NCI-H128 (cell line): ENCODE measurements around the gene HCN4.
"Not testable (repeated sequence)": the region's sequence is repeated elsewhere in the genome, so short reads cannot be mapped to it uniquely, and the experiment has no call there.

Source experiments
- DNase-seq: peaks from one replicate; lab custom pipeline; 2025; ENCODE audit not compliant: unreplicated experiment; lab: John Stamatoyannopoulos, UW

HCN4 gene

DNA sequence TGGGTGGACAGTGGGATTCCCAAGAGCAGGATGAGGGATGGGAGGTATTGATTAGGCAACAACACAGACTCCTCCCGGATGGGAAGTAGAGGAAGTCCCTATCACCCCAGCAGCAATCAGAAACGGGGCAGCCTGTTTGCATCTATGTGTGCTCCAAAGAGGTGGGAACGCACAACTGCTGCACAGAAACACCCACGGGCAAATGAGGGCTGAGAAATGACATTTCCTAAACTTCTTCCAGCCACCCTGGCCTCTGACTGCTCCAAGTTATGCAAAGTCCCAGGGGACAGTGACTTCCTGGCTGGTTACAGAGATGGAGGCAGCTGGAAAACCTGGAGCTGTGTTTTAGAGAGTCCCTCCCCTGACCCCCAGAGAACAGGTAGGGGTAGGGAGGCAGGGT is 42.6 kb downstream of the HCN4 start:
- DNase-seq, result no peak

DNA sequence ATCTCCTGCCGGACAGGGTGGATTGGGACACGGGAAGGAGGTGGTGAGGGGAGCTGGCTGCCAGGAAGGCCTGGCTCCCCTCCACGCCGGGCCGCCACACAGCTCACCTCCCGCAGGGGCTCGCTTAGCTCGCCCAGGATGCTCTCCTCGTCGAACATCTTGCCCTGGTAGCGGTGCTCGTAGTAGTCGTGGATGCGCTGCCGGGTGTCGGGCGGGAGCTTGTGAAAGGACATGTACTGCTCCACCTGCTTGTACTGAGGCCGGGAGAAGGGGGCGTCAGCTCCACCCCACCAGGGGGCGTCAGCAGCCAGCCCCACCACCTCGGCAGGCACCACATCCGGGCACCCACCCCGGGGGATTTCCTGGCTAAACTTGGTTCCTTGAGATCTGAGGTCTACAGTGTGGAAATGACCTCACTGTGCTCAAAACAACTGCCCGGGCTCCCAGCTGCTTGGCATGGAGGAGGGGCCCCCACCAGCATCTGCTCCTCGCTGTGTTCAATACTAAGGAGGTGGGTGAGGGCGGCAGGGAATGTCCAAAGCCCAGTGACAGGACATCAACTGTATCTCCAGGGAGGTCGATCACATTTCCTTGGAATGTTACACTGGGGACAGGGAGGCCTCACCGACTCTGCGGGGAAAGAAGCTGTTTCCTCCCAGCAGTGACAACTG is 43.4 kb downstream of the HCN4 start:
- DNase-seq, result no peak

DNA sequence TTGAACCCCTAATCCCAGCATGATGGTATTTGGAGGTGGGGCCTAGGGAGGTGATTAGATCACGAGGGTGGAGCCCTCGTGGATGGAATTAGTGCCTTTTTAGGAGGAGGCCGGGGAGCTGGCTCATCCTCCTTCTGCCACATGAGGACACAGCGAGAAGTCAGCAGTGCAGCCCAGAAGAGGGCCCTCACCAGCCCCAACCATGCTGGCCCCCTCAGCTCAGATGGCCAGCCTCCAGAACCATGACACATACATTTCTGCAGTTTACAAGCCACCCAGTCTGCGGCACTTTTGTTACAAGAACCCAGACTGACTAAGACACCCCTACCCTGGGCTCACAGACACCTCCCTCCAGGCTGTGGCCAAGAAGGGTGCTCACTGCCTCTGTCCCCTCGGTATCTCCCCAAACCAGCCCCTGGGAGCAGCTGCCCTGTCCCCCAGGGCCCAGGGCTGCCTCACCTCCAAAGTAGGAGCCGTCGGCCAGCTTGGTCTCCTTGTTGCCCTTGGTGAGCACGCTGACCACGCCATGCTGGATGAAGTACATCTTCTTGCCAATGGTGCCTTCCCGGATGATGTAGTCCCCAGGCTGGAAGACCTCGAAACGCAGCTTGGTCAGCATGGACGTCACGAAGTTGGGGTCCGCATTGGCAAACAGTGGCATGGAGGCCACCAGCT is 44.1 kb downstream of the HCN4 start:
- no peak for DNase-seq

DNA sequence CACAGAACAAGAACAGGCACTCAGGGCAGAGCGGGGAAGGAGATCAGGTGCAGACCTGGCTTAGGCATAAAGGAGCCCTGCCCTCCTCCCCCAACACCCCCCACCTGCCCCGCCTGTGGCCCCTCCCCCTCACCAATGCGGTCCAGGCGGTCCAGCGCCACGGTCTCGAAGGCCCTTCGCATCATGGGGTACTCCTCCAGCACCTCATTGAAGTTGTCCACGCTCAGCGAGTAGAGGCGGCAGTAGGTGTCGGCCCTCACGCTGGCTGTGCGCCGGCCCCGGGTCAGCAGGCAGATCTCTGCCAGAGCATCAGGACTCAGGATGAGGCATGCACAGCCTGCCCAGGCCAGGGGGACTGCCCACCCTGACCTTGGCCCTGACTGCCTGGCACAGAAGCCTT is 44.8 kb downstream of the HCN4 start:
- DNase-seq, result no peak

DNA sequence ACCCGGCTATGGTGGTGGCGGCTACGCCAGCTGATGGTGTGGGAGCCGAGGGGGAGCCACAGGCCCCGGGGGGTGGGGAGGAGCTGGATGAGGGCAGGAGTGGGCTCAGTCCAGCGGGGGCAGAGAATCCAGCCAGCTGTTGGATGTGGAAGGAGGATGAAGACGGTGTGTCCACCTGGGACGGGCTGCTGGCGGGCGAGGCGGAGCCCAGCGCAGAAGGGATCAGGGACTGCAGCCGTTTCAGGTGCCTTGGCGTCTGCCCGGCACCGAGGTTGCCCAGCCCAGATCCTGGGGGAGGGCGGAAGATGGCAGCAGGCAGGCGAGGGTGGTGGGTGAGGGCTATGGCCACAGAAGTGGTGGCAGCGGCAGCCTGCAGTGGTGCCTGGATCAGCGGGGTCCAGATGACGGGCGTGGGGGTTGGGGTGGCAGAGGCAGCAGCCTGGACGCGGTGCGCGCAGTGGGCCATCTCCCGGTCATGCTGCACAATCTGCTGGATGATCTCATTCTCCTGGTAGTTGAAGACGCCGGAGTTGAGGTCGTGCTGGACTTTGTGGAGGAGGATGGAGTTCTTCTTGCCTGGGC is 45.3 kb downstream of the HCN4 start:
- DNase-seq, result no peak

DNA sequence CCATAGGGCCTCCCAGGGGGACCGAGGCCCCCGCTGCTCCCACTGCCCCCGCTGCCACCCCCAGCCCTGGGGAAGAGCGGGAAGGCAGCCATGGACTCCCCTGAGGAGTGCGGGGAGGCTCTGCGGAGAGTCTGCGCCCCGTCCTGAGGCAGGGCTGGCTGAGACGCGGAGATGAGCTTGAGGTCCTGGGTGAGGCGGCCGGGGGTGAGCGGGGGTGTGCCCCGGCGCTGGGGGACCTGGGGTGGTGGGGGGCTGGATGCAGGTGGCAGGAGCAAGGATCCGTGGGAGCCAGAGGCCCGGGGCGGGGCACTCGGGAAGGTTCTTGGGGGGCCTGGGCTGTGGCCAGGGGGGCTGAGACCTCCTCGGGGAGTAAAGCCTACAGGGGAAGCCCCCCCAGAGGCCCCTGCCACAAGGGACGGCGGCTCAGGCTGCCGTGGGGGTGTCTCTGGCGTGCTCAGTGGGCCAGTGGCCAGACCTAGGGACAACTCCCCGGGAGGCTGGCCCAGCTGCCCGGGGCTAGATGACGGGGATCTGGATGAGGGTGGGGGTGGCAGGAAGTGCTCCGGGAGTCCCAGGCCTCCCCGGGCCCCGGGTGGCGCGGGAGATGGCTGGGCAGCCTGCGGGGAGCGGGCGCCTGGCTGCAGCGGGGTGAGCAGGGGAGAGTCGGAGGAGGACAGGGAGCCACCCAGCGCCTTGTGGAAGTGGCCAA is 45.9 kb downstream of the HCN4 start:
- DNase-seq, result no peak

DNA sequence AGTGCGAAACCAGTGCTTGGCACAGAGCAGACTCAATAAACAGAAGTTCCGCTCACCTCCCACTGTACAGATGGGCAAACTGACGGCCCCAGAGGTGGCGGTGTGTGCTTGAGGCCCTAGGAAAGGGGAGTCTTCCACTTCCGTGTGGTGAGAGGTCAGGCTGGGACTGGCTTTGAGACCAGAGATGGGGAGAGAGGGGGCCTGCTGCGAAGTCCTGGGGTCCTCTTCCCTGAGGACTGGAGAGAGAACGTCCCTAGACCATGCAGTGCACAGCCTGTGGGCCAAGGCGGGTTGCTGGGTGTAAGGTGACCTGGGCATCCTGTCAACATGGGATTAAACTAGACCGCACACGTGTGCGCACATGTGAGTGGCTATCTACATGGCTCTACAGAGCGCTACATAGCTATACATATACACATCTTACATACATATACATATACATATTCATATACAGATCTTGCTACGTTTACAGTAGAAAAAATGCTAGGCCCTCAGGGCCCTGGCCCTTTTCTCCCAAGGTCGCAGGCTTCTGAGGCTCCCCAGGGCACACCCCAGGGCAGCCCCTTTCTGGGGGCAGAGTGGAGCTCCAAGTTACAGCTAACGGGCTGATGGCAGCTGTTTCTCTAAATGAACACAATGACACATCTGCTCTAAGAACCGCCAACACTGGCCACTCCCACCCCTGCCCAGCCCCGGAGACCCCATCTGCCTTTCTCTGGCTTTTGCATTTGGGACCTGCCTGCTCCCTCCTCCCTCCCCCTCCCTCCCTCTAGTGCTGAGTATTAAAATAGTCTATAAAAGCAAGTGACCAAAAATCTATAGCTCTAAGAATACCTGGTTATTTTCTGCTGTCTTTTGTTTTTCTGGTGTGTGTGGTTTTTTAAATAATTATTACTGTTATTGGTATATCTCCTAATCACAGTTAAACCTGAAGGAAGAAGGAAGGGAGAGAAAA is 47.0 kb downstream of the HCN4 start:
- no peak for DNase-seq

DNA sequence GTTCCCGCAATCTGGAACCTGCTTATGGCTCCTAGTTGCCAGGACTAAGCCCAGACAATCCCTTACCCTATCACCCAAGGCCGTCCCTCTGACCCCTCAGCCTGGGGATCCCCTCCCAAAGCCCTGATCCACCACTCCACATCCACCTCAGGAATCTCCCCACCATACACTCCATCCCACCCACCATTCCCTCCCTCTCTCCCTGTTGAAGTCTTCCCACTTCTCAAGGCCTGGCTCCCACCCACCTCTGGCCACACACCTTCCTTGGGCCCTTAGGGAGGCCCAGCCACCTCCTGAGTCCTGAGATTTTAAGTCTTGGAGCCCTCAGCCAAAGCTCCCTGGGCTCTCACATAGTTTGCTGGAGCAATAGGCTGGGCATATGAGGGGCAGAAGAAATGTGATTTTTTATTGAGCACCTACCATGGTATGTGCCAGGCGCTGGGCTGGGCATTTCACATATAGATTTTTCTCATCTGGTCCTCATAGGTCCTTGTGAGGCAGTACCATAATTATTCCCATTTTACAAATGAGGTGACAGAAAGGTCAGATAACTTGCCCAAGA is 48.1 kb downstream of the HCN4 start:
- no peak for DNase-seq

DNA sequence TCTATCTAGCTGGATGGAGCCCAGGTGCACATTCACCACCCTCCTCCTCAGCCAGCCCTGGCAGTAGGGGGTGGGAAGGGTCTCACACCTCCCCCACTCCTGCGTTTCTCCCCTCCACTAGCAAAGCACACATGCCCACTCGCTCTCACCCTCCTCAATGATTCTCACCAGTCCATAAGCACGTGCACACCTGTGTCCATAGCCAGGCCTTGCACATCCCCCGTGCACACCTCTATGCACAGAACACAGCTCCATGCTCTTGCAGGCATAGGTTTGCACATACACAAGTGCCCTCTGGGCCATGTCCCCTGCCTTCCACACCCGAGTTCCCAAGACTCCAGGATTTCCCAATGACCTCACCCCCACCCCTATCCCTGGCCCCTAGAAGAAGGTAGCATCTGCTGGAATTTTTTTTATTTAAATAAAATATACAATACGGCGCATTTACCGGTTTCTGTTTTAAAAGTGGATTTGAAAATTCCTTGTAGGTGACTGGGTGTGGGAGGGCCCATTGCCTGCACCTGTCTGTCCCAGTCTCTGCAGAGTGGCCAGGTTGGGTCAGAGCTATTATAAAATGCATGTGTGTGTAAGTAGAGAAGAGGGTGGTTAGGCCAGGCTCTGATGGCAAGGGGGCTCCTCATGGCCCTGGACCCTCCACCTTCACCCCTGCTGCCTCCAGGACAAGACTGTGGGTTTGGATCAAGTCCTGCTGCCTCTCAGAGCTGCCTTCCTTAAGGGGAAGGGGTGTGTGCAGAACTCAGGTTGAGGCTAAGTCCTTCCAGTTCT is 49.1 kb downstream of the HCN4 start:
- no peak for DNase-seq

DNA sequence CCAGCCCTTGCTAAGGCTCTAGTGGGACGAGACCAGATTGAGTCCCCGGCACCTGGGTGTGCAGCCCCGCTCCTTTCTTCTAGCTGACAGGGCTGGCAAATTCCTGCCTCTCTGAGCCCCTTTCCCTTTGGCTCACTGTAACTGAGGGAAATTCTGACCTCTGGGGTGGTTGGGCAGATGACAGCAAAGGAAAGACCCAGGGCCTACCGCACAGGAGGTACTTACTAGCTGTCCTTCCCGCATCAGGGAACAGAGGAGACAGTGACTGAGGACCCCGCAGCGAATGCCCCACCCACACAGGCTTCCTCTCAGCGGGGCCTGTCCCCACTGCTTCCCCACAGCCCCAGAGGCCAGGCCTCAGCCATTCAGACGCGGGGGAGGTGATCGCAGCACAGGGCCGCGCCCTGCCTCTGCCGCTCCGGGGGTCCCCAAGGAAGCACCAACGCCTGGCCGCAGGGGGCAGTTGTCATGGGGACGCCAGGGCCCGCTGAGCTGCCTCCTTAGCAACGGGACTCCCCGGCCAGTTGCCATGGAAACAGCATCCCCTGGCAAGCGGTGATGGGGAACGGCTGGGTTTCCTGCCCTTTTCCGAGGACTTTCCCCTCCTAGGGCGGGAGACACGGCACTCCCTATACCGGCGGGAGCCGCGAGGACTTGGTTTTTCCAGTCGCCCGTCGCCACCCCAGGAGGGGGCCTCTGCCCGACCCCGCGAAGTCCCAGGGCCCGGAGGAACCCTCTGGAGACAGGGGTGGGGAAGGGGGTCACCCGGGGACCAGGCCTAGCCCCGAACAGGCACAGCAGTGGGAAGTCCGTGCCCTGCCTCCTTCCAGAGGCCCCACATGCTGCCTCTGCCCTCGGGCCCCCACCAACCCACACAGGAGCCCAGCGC is 50.1 kb downstream of the HCN4 start:
- no peak for DNase-seq

DNA sequence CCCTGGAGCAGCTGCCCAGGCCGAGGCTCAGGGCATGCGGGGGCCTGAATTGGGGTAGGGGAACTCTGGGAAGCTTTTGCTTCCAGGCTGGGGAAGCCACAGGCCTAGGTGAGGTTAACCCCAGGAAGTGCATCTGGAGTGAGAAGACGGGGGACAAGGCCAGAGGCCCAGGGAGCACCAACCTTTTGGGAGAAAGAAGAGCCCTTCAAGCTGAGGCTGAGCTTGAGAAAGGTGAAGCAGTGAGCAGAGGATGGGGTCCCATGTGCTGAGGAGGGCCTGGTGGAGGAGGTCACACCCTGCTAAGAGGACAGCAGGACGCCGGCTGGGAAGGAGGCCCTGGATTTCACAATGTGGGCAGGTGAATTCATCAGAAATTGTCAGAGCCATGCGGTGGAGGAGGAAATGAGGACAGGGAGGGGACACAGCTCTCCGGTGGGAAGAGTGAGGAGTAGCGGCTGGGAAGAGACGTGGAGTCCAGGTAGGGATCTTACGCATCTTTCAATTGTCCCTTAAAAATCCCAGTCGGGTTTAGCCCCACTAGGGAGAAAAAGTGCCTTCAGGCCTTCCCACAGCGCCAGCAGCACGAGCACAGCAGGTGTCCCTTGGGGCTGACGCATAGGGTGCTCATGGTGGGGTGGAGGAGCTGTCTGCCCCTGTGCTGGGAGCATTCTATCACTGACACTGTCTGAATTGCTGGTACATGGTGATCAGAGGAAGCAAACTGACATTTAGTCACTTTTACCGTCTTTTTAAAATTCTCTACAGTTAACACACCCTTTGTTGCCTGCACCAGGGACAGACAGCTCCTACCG is 50.9 kb downstream of the HCN4 start:
- no peak for DNase-seq

DNA sequence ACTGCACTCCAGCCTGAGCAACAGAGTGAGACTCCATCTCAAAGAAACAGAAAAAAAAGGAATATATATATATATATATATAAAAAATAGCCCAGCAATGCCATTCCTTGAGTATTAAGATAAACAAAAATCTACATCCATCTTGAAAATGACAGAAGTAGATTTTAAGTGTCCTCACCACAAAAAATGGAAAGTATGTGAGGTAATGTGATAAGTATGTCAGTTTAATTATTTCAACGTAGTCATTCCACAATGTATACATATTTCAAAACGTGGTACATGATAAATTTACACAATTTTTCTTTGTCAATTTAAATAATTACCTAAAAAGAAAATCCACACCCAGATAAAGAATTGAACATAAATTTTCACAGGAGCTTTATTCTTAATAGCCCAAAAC is 54.9 kb downstream of the HCN4 start:
- DNase-seq, result no peak

DNA sequence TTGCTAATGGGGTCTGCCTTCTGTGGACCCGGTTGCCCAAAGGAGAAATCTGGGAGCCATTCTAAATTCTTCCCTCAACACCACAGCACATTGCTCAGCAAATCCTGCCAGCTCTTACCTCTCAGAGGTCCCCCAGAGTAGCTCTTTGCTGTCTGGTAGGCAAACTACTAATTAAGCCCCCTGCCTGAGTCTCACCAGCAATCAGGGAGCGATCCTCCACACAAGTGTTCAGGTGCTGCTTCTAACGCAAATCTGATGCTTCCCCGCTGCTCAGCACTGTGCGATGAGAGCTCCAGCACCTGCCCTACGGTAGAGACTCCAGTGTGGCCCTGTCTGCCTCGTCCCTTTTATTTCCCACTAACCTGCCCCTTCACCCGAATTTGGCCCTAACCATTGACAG is 60.5 kb downstream of the HCN4 start:
- DNase-seq, result no peak

DNA sequence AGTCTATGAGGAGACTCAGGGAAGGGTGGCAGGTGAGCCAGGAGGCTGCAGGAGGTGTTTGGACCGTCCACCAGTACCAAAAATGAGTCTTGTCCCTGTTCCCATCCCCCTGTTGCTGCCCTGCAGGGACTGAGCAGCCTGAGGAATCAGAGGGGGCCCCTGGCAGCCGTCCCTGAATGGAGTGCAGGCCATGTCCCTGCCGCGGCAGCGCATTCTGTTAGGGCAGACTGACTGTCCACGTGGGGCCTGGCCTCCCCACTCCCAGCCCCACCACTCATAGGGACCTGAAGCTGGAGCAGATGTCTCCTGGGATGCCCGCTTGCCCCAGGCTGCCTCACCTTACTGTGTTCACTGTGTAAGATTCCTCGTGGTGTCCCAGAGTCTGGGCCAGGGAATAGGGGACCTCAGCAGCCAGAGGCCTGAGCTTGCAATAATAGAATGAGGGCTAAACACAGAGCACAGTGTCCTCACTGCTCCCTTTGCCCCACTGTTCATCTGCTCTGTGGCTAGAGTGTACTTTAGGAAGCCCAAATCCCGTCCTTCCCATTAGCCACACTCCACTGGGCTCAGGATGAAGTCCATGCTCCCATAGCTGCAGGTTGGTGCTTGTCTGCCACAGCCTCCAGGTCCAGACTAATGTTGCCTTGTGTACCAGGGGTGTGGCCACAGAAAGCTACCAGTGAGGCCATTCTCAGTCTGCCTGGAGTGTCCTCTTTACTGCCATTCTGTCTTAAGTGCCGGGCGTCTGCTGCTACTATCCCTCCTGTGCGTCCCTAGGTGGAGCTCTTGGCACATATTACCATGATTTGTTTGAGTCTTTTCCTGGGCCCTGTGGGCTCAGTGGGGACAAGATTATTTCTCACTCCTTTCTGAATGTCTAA is 63.2 kb downstream of the HCN4 start:
- peak; percentile 19 for DNase-seq

DNA sequence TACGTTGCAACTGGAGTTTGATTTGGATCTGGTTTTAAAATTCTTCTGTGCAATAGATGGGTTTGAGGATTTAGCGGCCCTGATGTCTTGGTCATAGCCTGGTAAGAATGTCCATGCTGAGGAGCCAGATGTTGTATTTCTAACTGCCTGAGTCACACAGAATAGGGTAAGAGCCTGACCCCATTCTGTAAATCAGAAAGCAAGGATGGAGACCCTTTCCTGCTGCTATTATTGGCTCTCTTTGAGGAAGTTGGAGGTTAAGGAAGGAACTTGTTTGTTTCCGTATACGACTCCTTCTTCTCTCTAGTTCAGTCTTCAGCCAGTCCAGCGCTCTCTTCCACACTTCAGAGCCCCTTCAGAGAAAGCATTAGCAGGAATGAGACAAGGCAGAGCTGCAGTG is 65.1 kb downstream of the HCN4 start:
- no peak for DNase-seq

DNA sequence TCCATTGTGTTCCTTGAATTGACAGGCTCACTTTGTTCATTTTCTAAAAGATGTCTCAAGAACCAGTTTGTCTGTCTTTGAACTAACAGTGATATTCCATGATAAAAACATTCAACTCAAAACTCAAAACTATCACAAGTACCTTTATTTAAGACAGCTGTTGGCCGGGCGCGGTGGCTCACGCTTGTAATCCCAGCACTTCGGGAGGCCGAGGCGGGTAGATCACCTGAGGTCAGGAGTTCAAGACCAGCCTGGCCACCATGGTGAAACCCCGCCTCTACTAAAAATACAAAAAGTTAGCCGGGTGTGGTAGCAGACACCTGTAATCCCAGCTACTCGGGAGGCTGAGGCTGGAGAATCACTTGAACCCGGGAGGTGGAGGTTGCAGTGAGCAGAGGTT is 68.5 kb downstream of the HCN4 start:
- not testable (repeated sequence) for DNase-seq
